ENCODE data around the gene MYOM3.
A peak's percentile ranks its signal among the peaks of the same experiment; 100 is the strongest.

- TF ChIP-seq CTCF (IDR thresholded peaks at IDR 0.05): peak in 3 of 7 experiments; percentile 22 to 30 (median 28)
- TF ChIP-seq POLR2A (IDR thresholded peaks at IDR 0.05): no peak
Observed at GRCh38 chr1:24155011-24155782, 43.3 kb upstream of the MYOM3 start.

Data from body of pancreas (tissue), 4 donors.